Chondrocyte (in vitro differentiated cells): ENCODE measurements around the gene RAP1GDS1. TPM values are rescaled to one million over a fixed set of nuclear protein-coding genes. Genes with fewer than 3 reads are reported as not detected.

Experiments
- DNase-seq: peaks from one replicate; pipeline ENCODE4 v3.0.0; 2021; ENCODE audit warnings: mixed read lengths, low spot score
- H3K27ac Mint-ChIP-seq: one replicate; pipeline ENCODE4 v1.8.0; 2021; ENCODE audit warnings: mild to moderate bottlenecking, moderate library complexity, mixed read lengths; ENCODE audit not compliant: unreplicated experiment
- H3K27me3 Mint-ChIP-seq: 2 replicates; pipeline ENCODE4 v1.8.0; 2021; ENCODE audit warnings: low read depth, mixed read lengths
- H3K36me3 Mint-ChIP-seq: 2 replicates; pipeline ENCODE4 v1.8.0; 2021; ENCODE audit warnings: low read depth, mixed read lengths
- H3K4me1 Mint-ChIP-seq: 2 replicates; pipeline ENCODE4 v1.8.0; 2021; ENCODE audit warnings: low read depth, mild to moderate bottlenecking, mixed read lengths
- H3K4me3 Mint-ChIP-seq: one replicate; pipeline ENCODE4 v1.8.0; 2021; ENCODE audit warnings: mild to moderate bottlenecking, moderate library complexity, mixed read lengths; ENCODE audit not compliant: unreplicated experiment
- H3K9me3 Mint-ChIP-seq: 2 replicates; pipeline ENCODE4 v1.8.0; 2021; ENCODE audit warnings: low read depth, mixed read lengths
- CTCF ChIP-seq: fragments of 200-600 bp; sonication (generic); IDR thresholded peaks from 2 replicates; pipeline ENCODE4 v1.5.0; 2021; ENCODE audit warnings: antibody characterized with exemption, mild to moderate bottlenecking, moderate library complexity
- long read RNA-seq: library from polyadenylated mRNA; stranded (forward); transcript quantifications from one replicate; pipeline ENCODE4 v2.0.0, GENCODE V29; 2021
- total RNA-seq: library from RNA; stranded (reverse); gene quantifications from 3 replicates; pipeline ENCODE4 v1.2.1, GENCODE V29; 2021

RAP1GDS1 gene, protein sequence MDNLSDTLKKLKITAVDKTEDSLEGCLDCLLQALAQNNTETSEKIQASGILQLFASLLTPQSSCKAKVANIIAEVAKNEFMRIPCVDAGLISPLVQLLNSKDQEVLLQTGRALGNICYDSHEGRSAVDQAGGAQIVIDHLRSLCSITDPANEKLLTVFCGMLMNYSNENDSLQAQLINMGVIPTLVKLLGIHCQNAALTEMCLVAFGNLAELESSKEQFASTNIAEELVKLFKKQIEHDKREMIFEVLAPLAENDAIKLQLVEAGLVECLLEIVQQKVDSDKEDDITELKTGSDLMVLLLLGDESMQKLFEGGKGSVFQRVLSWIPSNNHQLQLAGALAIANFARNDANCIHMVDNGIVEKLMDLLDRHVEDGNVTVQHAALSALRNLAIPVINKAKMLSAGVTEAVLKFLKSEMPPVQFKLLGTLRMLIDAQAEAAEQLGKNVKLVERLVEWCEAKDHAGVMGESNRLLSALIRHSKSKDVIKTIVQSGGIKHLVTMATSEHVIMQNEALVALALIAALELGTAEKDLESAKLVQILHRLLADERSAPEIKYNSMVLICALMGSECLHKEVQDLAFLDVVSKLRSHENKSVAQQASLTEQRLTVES
- 49.3 to 89.5 TPM (median 84.3 TPM) in 3 replicates for total RNA-seq
- long read RNA-seq, transcript RAP1GDS1-204 (14 exons, 1,942 nt) = minor isoform, 24 of 178 reads
- long read RNA-seq, transcript RAP1GDS1-203 (14 exons, 2,085 nt) = minor isoform, 17 of 178 reads
- long read RNA-seq, transcript RAP1GDS1-205 (15 exons, 3,681 nt) = major isoform, 58 of 178 reads
- long read RNA-seq, transcript RAP1GDS1-202 (15 exons, 2,092 nt) = minor isoform, 31 of 178 reads
- long read RNA-seq, partial matches to known transcripts = 12 of 178 reads
- long read RNA-seq, other reads (novel, unspliced or antisense) = 30 of 178 reads

DNA sequence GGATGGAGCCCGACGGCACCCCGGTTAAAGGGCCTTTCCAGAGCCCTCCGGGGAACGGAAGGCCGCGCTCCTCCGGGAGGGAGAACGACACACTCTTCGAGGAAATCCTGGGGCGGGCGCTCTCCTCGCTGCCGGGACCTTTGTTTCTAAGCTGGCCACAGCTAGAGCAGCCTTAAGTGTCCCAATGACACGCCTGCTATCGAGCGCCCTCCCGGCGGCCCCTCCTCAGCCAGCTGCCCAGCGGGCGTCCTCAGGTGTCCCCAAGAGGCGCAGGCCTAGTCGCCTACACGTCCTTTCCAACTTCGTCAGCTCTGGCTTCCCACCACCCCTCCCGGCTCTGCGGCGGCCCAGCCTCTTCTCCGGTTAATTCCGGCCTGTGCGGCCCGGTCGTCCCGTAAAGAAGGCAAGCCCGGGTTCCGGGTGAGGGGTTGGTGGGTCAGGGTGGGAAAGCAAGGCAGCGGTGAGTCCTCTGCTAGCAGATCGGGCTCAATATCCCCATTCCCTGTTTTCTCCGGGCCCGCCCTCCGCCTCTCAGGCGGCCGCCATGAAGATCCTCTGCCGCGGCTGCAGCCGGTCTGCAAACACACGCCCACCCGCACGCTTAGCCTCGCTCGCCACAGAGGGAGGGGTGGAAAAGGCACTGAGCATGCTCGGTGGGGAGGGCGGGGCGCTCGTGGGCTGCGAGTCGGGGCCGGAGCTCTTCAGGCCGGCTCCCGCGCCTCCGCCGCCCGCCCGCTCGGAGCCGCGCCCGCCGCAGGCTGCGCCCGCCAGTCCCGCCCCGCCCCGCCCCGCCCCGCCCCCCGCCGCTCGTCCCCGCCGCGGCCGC is at the start of gene RAP1GDS1:
RAP1GDS1 (plus strand) TSS at position 806 of the 826 bp plus-strand sequence. CDS start 182 bp downstream, outside the sequence.
- Mint-ChIP-seq H3K4me3 (peak within 1 kb of the TSS; percentile 96), H3K9me3 (no peaks in the 10 kb centered on the region), H3K36me3 (no peaks in the 10 kb centered on the region), H3K4me1 (peaks cover 41% of the 10 kb centered on the region), H3K27ac (peak within 1 kb of the TSS; percentile 99), H3K27me3 (no peaks in the 10 kb centered on the region)
- peak; percentile 98 for DNase-seq
- peak; percentile 24 for TF ChIP-seq CTCF

DNA sequence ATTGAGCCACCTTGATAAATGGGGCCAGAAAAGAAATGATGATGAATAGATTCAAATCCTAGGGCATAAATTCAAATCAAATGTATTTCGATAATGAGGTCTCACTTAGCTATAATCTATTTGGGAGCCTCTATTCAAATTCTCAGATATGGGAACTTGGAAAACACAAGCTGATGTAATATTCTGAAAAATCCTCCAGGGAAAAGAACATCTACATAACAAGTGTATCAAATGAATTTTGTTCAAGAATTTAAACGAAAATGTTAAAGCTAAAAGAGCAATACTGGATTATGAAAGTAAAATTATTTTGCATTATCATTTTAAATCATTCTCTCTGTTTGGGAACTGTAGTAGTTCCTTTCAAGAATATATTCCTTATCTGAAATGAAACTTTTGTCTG is 38.9 kb upstream of the RAP1GDS1 start:
- Mint-ChIP-seq H3K4me1 (peaks cover 10% of the 10 kb centered on the region), H3K27ac (peak overlapping the region; percentile 8), H3K27me3 (no peaks in the 10 kb centered on the region), H3K4me3 (no peak overlapping the region), H3K9me3 (no peaks in the 10 kb centered on the region), H3K36me3 (no peaks in the 10 kb centered on the region)
- no peak for DNase-seq
- TF ChIP-seq CTCF = no peak

DNA sequence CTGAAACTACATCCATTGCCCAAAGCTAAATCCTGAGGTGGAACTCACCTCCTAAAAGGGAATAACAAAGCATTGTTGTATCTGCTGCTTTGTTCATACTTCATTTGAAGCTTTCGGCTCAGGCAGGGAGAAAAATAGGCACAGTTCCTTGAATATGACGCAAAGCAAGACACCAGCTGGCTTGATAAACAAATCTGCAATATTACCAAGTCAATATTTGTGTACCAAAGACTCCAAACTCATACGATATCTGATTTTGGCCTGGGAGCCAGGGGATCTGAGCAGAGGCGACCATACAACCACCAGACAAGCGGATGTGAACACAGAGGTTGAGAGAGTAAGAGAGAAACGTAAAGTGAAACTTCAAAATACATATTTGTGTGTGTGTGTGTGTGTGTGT is 34.8 kb upstream of the RAP1GDS1 start:
- Mint-ChIP-seq H3K9me3 (no peaks in the 10 kb centered on the region), H3K4me1 (peaks cover 10% of the 10 kb centered on the region), H3K27me3 (no peaks in the 10 kb centered on the region), H3K36me3 (no peaks in the 10 kb centered on the region), H3K27ac (no peak overlapping the region), H3K4me3 (no peak overlapping the region)
- no peak for TF ChIP-seq CTCF
- DNase-seq = no peak

DNA sequence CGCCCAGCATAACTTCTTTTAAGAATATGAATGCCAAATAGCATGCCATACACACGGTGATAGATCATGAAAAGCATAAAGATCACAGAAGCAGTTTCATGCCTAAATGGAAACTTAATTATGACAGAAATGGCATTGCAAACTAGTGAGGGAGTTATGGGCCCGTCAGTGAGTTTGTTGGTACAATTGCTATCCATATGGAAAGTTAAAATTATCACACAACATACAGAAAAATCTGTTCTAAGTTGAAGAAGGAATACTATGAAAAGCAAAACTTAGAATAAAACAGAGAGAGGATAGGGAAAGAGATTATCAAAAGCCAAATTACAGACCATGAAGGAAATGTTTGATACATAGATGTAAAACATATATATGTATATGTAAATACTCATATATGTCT is 30.2 kb upstream of the RAP1GDS1 start:
- Mint-ChIP-seq H3K27me3 (no peaks in the 10 kb centered on the region), H3K4me1 (no peaks in the 10 kb centered on the region), H3K4me3 (no peak overlapping the region), H3K27ac (no peak overlapping the region), H3K36me3 (no peaks in the 10 kb centered on the region), H3K9me3 (no peaks in the 10 kb centered on the region)
- TF ChIP-seq CTCF = no peak
- DNase-seq = no peak
